Activated CD4-positive, alpha-beta T cell treated with anti-CD3 and anti-CD28 coated beads for 36 hours (primary cell): Measurements from ENCODE around the gene CD177. TPM values are rescaled to one million over a fixed set of nuclear protein-coding genes. Genes with fewer than 3 reads are reported as not detected.
"Not testable (repeated sequence)": the region's sequence is repeated elsewhere in the genome, so short reads cannot be mapped to it uniquely, and the experiment has no call there.

Experiments used
- ATAC-seq: fragments of 200-7000 bp; cut with Tn5 transposase; one replicate; pipeline ENCODE4 v1.10.0; 2021; ENCODE audit warnings: mild to moderate bottlenecking, moderate library complexity
- CTCF ChIA-PET: fragments of 350-600 bp; sonication (Branson Sonifier 250); formaldehyde crosslinking; loops from one replicate; lab custom pipeline; 2021; ENCODE audit warnings: antibody characterized with exemption; lab: Charles Lee
- POLR2A ChIA-PET: fragments of 350-600 bp; sonication (Branson Sonifier 250); formaldehyde crosslinking; loops from one replicate; lab custom pipeline; 2021; ENCODE audit warnings: antibody characterized with exemption, inconsistent platforms; lab: Charles Lee
- DNase-seq: peaks from one replicate; pipeline ENCODE4 v3.0.0-alpha.2; 2020
- H3K27ac Mint-ChIP-seq: one replicate; pipeline ENCODE4 v1.8.0; 2021; ENCODE audit warnings: mixed read lengths
- H3K27me3 Mint-ChIP-seq: one replicate; pipeline ENCODE4 v1.8.0; 2021; ENCODE audit warnings: mixed read lengths
- H3K36me3 Mint-ChIP-seq: one replicate; pipeline ENCODE4 v1.8.0; 2021; ENCODE audit warnings: low read depth, mixed read lengths
- H3K4me1 Mint-ChIP-seq: one replicate; pipeline ENCODE4 v1.8.0; 2021; ENCODE audit warnings: mixed read lengths
- H3K4me3 Mint-ChIP-seq: one replicate; pipeline ENCODE4 v1.8.0; 2021; ENCODE audit warnings: mild to moderate bottlenecking, moderate library complexity, mixed read lengths
- H3K9me3 Mint-ChIP-seq: one replicate; pipeline ENCODE4 v1.8.0; 2021; ENCODE audit warnings: low read depth, mixed read lengths
- intact Hi-C, 2 experiments: fragments of 100-400 bp; cut with DNase I in 1 of 2; cut with micrococcal nuclease in 1 of 2; formaldehyde crosslinking; loops; one replicate each; pipeline versions ENCODE4 v1.14.2 to v1.15.1; 2022 to 2024; cut with DNase I, micrococcal nuclease
- total RNA-seq, 2 experiments: library from RNA; stranded (reverse); gene quantifications; one replicate each; pipeline ENCODE4 v1.2.3, GENCODE V29; 2021

Gene CD177
- total RNA-seq, 2 experiments from 2014 or later, result not detected

DNA sequence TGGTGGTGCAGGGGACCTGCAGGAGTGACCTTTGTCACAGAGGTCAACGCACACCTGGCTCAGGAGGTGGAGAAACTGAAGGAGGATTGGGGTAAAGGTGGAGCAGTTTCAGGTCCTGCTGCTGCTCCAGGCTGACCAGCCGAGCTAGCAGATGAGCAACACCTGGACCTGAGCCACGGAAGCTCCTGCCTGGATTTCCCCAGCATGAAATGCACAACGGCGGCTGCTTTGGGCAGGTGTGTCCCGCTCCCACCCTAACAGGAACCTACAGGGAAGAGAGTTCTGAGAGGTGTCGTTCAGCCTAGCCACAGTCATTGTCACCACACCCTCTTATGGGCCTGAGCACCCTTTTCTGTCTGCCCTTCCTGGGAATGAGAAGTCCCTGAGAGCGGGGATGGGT lies 15.7 kb upstream of the CD177 start:
- ChIA-PET CTCF (no interaction called here), POLR2A (no interaction called here)
- ATAC-seq (no peak), DNase-seq (no peak)
- H3K27me3 Mint-ChIP-seq, result peaks cover 11% of the 10 kb centered on the region
- intact Hi-C loops, result no loop called here
- H3K4me3 Mint-ChIP-seq, result no peak overlapping the region
- no peaks in the 10 kb centered on the region for H3K36me3 Mint-ChIP-seq
- H3K9me3 Mint-ChIP-seq, result no peaks in the 10 kb centered on the region
- H3K27ac Mint-ChIP-seq, result no peak overlapping the region
- H3K4me1 Mint-ChIP-seq, result no peaks in the 10 kb centered on the region

DNA sequence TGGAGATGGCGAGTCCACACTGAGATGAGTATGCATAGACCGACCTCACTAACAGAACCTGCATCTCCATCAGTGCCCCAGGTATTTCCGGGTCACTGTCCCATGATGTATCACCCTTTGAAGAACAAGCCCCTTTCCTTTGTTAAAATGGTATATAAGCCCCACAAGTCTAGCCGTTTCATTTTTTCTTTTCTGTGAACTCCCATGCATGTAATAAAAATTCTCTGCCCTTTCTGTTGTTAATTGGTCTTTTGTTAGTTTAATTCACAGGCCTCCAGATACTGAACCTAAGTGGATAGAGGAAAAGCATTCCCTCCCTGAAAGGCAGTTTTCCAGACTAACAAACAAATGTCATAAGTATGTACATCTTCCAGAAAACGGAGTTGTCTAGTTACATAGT lies 15.0 kb upstream of the CD177 start:
- Mint-ChIP-seq H3K27me3 (peaks cover 11% of the 10 kb centered on the region), H3K4me1 (no peaks in the 10 kb centered on the region), H3K27ac (no peak overlapping the region), H3K36me3 (no peaks in the 10 kb centered on the region), H3K9me3 (no peaks in the 10 kb centered on the region), H3K4me3 (no peak overlapping the region)
- DNase-seq (no peak), ATAC-seq (no peak)
- POLR2A ChIA-PET, result no interaction called here
- intact Hi-C loops, result no loop called here
- CTCF ChIA-PET, result no interaction called here

DNA sequence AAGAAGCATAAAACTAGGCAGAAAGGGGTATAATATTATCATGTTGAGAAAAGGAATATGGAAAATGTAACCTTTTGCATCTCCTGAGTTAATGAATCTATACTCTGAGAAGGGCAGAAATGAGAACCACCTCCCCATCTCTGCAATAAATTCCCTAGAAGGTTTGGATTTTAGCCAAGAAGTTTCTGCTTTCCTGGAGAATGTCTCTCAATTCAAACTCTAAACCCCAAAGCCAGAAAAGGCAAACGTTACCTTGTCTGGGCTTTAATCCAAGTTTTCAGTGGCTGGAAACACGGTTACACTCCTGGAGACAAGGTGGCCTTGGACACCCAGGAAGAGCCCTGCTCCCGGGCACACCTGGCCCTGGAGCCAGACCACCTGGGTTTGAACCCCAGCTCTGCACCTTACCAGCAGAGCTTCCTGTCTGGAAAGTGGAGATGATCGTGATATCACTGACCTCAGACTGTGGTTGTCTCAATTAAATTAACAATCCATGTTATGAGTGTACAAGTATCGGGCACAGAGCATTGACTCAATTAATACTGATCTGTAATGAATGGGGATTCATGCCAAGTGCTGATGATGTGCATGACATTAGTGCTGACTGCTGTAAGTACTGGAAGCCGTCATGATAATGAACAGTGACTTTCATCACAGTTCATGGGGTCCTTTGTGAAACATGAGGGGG lies 14.1 kb upstream of the CD177 start:
- ATAC-seq, intact Hi-C loops, H3K9me3 Mint-ChIP-seq, H3K4me1 Mint-ChIP-seq, H3K4me3 Mint-ChIP-seq, H3K27ac Mint-ChIP-seq, DNase-seq, POLR2A ChIA-PET, CTCF ChIA-PET, H3K36me3 Mint-ChIP-seq: not testable (repeated sequence)
- peaks cover 11% of the 10 kb centered on the region for H3K27me3 Mint-ChIP-seq

DNA sequence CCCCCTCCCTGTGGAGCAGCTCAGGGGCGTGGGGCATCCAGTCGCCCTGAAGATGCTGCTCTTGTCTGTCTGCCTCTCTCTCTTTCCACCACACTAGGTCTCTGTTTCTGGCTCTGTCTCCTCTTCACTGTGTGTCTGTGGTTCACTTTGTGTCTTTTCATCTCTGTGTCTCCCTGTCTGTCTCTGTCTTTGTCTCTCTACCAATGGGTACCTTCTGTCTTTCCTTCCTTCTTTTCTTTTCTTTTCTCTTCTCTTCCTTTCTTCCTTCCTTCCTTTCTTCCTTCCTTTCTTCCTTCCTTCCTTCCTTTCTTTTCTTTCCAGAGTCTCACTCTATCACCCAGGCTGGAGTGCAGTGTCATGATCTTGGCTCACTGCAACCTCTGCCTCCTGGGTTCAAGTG lies 13.4 kb upstream of the CD177 start:
- POLR2A ChIA-PET, H3K4me3 Mint-ChIP-seq, H3K9me3 Mint-ChIP-seq, H3K36me3 Mint-ChIP-seq, ATAC-seq, CTCF ChIA-PET, H3K27ac Mint-ChIP-seq, DNase-seq, intact Hi-C loops, H3K4me1 Mint-ChIP-seq: not testable (repeated sequence)
- H3K27me3 Mint-ChIP-seq, result peaks cover 11% of the 10 kb centered on the region

DNA sequence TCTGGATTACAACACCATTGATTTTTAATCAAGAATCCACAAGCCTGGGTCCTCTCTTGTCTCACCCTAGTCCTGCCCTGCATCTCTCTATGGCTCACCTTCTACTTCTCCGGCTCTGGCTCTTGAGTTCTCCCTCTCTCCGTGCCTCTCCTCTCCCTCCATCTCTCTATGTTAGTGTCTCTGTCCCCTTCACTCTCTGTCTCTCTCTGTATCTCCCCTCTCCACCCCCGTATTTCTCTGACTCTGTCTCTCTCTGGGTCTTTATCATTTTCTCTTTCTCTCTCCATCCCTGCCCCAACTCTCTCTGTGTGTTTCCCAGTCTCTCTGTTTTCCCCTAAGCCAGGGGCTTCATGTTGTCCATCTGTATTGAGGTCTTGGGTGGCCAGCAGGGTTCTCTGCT lies 12.4 kb upstream of the CD177 start:
- DNase-seq, H3K36me3 Mint-ChIP-seq, intact Hi-C loops, ATAC-seq, H3K4me3 Mint-ChIP-seq, CTCF ChIA-PET, H3K27ac Mint-ChIP-seq, H3K4me1 Mint-ChIP-seq, H3K9me3 Mint-ChIP-seq, POLR2A ChIA-PET: not testable (repeated sequence)
- peaks cover 11% of the 10 kb centered on the region for H3K27me3 Mint-ChIP-seq

DNA sequence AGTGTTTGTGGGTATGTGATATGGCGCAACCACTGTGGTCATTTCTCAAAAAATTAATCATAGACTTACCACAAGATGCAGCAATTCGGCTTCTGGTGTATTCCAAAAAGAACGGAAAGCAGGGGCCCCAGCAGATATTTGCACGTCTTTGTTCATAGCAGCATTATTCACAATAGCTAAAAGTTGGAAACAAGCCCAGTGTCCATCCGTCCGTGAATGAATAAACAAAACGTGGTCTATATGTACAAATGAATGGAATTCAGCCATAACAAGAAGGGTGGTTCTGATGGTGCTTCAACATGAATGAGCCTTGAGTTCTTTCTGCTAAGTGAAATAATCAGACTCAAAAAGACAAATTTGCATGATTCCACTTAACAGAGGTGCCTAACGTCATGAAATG lies 11.4 kb upstream of the CD177 start:
- H3K36me3 Mint-ChIP-seq, POLR2A ChIA-PET, H3K27ac Mint-ChIP-seq, H3K9me3 Mint-ChIP-seq, H3K4me1 Mint-ChIP-seq, H3K27me3 Mint-ChIP-seq, H3K4me3 Mint-ChIP-seq, ATAC-seq, intact Hi-C loops, CTCF ChIA-PET, DNase-seq: not testable (repeated sequence)

DNA sequence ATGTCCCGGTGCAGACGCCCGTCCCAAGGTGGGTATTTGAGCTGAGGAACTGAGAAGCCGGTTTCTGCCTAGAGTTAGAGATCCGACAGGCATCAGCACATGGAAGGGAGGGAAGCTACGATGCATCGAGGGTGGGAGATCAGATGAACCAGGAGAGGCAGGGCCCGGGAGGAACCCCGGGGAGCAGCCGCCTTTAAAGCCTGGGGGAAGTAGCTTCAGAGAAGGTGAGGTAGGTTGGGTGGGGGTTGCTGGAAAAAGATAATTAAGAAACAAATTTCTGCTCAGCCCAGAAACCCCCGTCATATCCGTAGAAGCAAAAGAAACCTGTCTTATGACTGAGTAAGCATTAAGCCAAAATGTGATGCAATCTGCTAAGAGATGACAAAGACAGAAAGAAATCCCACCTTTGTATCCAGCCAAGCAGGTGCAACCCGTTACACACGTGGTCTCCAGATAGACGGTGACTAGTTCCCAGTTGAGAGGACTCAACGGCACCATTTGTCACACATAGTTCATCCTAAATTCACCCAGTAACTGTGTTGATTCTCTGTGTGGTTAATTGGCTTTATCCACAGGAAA lies 9.1 kb upstream of the CD177 start:
- H3K27ac Mint-ChIP-seq, POLR2A ChIA-PET, intact Hi-C loops, H3K4me3 Mint-ChIP-seq, H3K4me1 Mint-ChIP-seq, H3K36me3 Mint-ChIP-seq, CTCF ChIA-PET, ATAC-seq, H3K9me3 Mint-ChIP-seq, DNase-seq, H3K27me3 Mint-ChIP-seq: not testable (repeated sequence)

DNA sequence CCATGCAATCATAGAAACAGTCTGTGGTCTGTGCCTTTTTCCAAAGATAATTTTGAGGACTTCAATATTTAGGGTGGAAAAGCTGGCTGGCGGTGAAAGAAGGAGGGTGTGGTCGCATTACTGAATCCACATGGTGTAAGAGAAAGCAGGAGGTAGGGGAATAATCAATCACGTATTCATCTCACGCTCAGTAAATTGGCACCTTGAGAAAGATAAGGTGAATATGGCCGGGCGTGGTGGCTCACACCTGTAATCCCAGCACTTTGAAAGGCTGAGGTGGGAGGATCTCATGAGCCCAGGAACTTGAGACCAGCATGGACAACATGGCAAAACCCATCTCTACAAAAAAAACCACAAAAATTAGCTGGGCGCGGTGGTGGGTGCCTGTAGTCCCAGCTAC lies 3.7 kb upstream of the CD177 start:
- H3K4me1 Mint-ChIP-seq, H3K4me3 Mint-ChIP-seq, H3K27ac Mint-ChIP-seq, H3K9me3 Mint-ChIP-seq, intact Hi-C loops, ATAC-seq, POLR2A ChIA-PET, DNase-seq, CTCF ChIA-PET, H3K36me3 Mint-ChIP-seq: not testable (repeated sequence)
- H3K27me3 Mint-ChIP-seq, result peaks cover 15% of the 10 kb centered on the region

DNA sequence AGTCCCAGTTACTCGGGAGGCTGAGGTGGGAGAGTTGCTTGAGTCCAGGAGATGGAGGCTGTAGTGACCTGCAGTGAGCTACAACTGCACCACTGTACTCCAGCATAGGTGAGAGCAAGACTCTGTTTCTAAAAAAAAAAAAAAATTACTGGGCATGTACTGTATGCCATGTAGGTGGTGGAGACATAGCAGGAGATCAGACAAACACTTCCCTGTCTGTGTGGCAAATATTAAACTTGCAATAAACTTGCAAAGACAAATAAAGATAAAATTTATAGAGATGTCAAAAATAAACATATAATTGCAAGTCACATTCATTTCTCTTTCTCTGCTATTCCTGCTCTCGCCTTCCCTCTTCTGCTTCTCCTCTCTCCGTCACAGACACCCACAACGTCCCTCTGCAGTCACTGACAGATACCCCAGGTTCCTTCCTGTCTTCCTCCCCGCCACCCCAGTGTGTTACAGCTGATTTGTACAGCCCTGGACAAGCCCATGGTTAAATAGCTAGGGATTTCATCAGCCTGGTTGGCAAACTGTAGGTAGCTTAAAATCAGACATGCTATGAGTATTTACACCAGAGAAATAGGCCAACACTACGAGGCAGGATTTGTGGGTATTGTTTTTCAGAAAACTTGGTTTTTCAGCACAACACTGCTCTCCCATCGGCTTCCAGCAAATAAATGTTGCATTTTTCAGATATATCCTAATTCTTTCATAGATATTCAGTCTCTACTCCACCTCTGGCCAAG lies 1.3 kb upstream of the CD177 start:
- intact Hi-C loops, result no loop called here
- Mint-ChIP-seq H3K27me3 (peaks cover 17% of the 10 kb centered on the region), H3K4me1 (no peaks in the 10 kb centered on the region), H3K27ac (no peak overlapping the region), H3K36me3 (no peaks in the 10 kb centered on the region), H3K4me3 (no peak overlapping the region), H3K9me3 (no peaks in the 10 kb centered on the region)
- DNase-seq (no peak), ATAC-seq (no peak)
- ChIA-PET POLR2A (no interaction called here), CTCF (no interaction called here)

DNA sequence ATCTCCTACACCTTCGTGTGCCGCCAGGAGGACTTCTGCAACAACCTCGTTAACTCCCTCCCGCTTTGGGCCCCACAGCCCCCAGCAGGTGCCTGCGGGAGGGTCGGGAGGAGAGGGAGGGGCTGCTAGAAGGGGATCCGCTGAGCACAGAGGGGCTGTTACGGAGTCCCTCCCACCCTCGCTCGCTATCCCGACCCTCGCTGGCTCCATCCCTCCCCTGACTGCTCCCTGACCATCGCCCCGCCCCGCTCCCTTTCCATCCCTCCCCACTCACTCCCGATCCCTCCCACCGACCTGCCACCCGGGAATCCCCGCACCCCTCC lies 780 bp downstream of the CD177 start:
- ChIA-PET POLR2A (no interaction called here), CTCF (no interaction called here)
- ATAC-seq, result no peak
- Mint-ChIP-seq H3K9me3 (no peaks in the 10 kb centered on the region), H3K27ac (no peak overlapping the region), H3K4me3 (no peak overlapping the region), H3K4me1 (no peaks in the 10 kb centered on the region), H3K27me3 (peaks cover 17% of the 10 kb centered on the region), H3K36me3 (no peaks in the 10 kb centered on the region)
- intact Hi-C loops, result no loop called here
- no peak for DNase-seq

DNA sequence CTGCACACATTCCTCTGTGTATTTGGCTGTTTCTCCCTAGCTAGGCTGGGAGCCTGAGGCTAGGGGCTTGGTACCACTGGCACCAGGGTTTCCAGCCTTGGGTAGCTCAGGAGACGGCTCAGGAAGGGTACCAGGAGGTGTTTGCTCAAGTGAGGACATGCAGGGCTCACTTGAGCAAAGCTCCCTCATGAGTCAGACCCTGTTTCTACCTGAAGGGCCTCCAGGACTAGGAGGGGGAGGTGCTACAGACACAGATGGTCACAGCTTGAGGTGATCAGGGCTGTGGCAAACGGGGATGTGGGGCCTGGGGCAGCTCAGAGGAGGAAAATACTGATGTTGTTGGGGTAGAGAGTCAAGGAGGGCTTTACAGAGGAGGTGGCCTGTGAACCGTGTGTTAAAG lies 3.3 kb downstream of the CD177 start:
- H3K4me3 Mint-ChIP-seq, H3K27ac Mint-ChIP-seq, H3K9me3 Mint-ChIP-seq, DNase-seq, H3K36me3 Mint-ChIP-seq, POLR2A ChIA-PET, intact Hi-C loops, H3K4me1 Mint-ChIP-seq, CTCF ChIA-PET, ATAC-seq: not testable (repeated sequence)
- peaks cover 14% of the 10 kb centered on the region for H3K27me3 Mint-ChIP-seq

DNA sequence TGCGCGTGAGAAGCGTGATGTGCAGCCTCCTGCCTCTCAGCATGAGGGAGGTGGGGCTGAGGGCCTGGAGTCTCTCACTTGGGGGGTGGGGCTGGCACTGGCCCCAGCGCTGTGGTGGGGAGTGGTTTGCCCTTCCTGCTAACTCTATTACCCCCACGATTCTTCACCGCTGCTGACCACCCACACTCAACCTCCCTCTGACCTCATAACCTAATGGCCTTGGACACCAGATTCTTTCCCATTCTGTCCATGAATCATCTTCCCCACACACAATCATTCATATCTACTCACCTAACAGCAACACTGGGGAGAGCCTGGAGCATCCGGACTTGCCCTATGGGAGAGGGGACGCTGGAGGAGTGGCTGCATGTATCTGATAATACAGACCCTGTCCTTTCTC lies 8.7 kb downstream of the CD177 start:
- ChIA-PET POLR2A (no interaction called here), CTCF (no interaction called here)
- H3K4me3 Mint-ChIP-seq, result no peak overlapping the region
- no peaks in the 10 kb centered on the region for H3K4me1 Mint-ChIP-seq
- intact Hi-C loops, result no loop called here
- no peak for DNase-seq
- no peak overlapping the region for H3K27ac Mint-ChIP-seq
- no peaks in the 10 kb centered on the region for H3K9me3 Mint-ChIP-seq
- ATAC-seq, result no peak
- no peaks in the 10 kb centered on the region for H3K27me3 Mint-ChIP-seq
- no peaks in the 10 kb centered on the region for H3K36me3 Mint-ChIP-seq
